AG04450 (cell line): ENCODE measurements around the gene TRAPPC6A. TPM values are rescaled to one million over a fixed set of nuclear protein-coding genes. Genes with fewer than 3 reads are reported as not detected.

ENCODE experiments used
- CTCF ChIA-PET: fragments of 300-600, 350-600 bp; formaldehyde crosslinking; extraction: SDS; loops from one replicate; lab custom pipeline; 2022; ENCODE audit warnings: antibody characterized with exemption, inconsistent platforms; lab: Charles Lee
- POLR2A ChIA-PET: fragments of 350-600 bp; formaldehyde crosslinking; extraction: SDS; loops from one replicate; lab custom pipeline; 2021; ENCODE audit warnings: antibody characterized with exemption, inconsistent platforms; lab: Yijun Ruan, JAX
- DNase-seq: peaks from one replicate; pipeline ENCODE4 v3.0.0-alpha.2; 2011; ENCODE audit warnings: low read depth, low spot score
- H3K27ac ChIP-seq: one replicate; pipeline ENCODE4 v1.5.1; 2012; ENCODE audit warnings: low read depth, low read length, control low read depth
- H3K27me3 ChIP-seq: one replicate; pipeline ENCODE4 v1.6.0; 2012; ENCODE audit warnings: low read length; ENCODE audit not compliant: control insufficient read depth, insufficient read depth
- H3K4me3 ChIP-seq: 2 replicates; pipeline ENCODE4 v1.5.1; 2011; ENCODE audit warnings: mild to moderate bottlenecking, low read depth, low read length, control low read depth
- H3K9me3 ChIP-seq: 2 replicates; pipeline ENCODE4 v1.5.1; 2012; ENCODE audit warnings: low read length; ENCODE audit not compliant: control insufficient read depth, insufficient read depth
- polyA plus RNA-seq: library from polyadenylated mRNA; depleted of rRNA; stranded (reverse); fragments of >200 nt; gene quantifications from 2 replicates; pipeline ENCODE4 v1.2.3, GENCODE V29; 2011
- TF ChIP-seq, protein P1 (sequence below): IDR thresholded peaks from 2 replicates; pipeline ENCODE4 v1.5.1; 2011; ENCODE audit warnings: low read depth, low read length, control low read depth, inconsistent platforms

The TRAPPC6A gene
- polyA plus RNA-seq, 1 experiment: 5.8 TPM

DNA sequence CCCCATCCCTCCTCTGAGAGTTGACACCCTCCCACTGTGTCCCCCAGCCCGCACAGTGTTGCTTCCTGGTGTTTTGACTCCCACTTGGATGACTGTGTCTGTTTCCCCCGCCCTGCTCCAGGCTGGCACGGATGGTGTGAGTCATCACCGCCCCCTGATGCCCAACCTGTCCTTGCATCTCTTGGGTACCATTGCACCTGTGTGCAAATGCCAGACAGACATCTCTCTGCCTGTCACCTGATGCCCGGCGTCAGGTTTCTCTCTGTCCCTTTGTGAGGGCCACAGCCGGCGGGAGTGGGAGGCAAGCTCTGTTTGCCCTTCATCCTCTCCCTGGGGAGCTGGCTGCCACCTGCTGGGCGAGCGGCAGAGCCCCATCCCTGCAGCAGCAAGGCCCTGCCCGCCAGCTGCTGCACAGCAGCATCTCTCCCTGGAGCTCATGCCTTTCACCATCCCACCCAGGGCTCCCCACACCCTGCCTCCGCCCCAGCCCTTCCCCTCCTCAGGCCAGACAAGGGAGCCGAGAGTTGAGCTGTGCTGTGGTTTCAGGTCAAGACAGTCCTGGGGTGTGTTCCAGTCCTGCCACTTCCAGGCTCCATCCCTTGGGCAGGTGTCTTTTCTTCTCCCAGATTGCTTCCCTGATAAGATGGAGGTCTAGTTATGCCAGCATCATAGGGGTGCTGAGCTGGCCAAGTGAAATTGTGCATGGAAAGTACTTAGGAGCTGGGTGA lies 47.0 kb downstream of the TRAPPC6A start:
- DNase-seq: no peak

DNA sequence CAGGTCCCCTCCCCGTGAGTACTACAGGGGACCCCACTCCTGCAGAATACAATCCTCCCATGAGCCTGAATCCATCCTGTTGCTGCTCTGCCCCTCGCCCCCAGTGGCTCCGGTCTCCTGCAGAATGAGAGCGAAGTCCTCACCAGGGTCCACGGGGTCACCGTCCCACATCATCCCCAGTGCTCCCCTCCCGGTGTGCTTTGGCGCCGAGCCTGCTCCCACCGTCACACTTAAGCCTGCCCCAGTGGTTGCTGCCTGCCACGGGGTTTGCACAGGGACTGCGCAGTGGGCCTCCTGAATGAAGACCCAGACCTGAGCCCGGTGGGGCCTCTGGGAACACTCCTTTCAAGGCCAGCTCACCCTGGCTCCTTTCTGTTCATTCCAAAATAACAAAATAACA lies 47.8 kb downstream of the TRAPPC6A start:
- POLR2A ChIA-PET: no interaction called here
- CTCF ChIA-PET: no interaction called here

More for the DNA sequence above, 47.0 kb downstream of the TRAPPC6A start:
- Histone ChIP-seq H3K27me3 (no peaks in the 10 kb centered on the region), H3K27ac (no peak overlapping the region), H3K9me3 (no peaks in the 10 kb centered on the region; the same call in 1 of the 2 replicates), H3K4me3 (no peak overlapping the region)
- TF ChIP-seq, protein P1, sequence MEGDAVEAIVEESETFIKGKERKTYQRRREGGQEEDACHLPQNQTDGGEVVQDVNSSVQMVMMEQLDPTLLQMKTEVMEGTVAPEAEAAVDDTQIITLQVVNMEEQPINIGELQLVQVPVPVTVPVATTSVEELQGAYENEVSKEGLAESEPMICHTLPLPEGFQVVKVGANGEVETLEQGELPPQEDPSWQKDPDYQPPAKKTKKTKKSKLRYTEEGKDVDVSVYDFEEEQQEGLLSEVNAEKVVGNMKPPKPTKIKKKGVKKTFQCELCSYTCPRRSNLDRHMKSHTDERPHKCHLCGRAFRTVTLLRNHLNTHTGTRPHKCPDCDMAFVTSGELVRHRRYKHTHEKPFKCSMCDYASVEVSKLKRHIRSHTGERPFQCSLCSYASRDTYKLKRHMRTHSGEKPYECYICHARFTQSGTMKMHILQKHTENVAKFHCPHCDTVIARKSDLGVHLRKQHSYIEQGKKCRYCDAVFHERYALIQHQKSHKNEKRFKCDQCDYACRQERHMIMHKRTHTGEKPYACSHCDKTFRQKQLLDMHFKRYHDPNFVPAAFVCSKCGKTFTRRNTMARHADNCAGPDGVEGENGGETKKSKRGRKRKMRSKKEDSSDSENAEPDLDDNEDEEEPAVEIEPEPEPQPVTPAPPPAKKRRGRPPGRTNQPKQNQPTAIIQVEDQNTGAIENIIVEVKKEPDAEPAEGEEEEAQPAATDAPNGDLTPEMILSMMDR: peak; percentile 34; the same call in 1 of the 2 replicates
- CTCF ChIA-PET: interaction anchor here (0.8 kb wide), 1 partner anchor 39 kb away, joined by 3 read pairs; no protein-coding TSS in a partner anchor
- POLR2A ChIA-PET: interaction anchor here (0.8 kb wide), 1 partner anchor 39 kb away, joined by 3 read pairs; no protein-coding TSS in a partner anchor

DNA sequence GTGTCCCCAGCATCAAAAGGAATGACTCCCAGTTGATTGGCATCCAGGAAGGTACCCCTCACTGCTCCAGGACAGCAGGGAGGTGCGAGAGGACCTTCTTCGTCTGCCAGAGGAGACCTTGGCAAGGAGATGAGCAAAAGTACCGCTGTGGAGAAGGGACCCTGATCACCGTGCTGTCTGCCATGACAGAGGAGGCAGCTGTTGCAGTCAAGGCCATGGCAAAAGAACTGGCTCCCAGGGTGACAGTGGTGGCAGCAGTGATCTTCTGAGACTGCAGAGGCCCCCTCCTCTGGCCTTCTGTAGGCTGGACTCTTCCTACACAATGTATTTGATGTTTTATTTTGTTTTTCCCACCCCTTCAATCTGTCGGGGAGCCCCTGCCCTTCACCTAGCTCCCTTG lies 49.2 kb downstream of the TRAPPC6A start:
- no peaks in the 10 kb centered on the region; the same call in 1 of the 2 replicates for H3K9me3 ChIP-seq
- H3K27ac ChIP-seq: no peak overlapping the region
- H3K27me3 ChIP-seq: no peaks in the 10 kb centered on the region
- H3K4me3 ChIP-seq: no peak overlapping the region
- no peak for DNase-seq
- CTCF ChIA-PET: no interaction called here
- POLR2A ChIA-PET: no interaction called here
- TF ChIP-seq, protein P1: no peak

More for the DNA sequence above, 47.8 kb downstream of the TRAPPC6A start:
- Histone ChIP-seq H3K27ac (no peak overlapping the region), H3K4me3 (no peak overlapping the region), H3K9me3 (no peaks in the 10 kb centered on the region; the same call in 1 of the 2 replicates), H3K27me3 (no peaks in the 10 kb centered on the region)
- TF ChIP-seq, protein P1: no peak
- DNase-seq: no peak

DNA sequence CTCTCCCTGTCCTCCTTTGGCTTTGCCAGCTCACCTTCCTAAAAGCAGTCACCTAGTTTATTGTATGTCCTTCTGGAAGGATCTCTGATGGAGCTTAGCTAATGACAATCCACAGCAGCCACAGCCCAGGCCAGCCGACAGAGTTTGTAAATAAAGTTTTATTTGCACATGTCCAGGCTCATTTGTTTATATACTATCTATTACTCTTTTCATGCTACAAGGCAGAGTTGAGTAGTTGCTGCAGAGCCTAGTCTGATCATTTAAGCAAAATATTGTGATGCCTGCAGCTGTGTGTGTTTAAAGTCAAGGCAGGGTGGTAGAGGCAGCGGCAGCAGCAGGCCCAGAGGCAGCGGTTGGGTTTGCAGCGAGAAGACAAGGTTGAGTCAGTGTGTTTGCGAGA lies 49.9 kb downstream of the TRAPPC6A start:
- TF ChIP-seq, protein P1: no peak
- ChIA-PET POLR2A (interaction anchor here (0.6 kb wide), 1 partner anchor 69 kb away, joined by 4 read pairs; no protein-coding TSS in a partner anchor), CTCF (interaction anchor here (0.6 kb wide), 1 partner anchor 18 kb away, joined by 5 read pairs; no protein-coding TSS in a partner anchor)
- H3K4me3 ChIP-seq: no peak overlapping the region
- H3K9me3 ChIP-seq: no peaks in the 10 kb centered on the region; the same call in 1 of the 2 replicates
- H3K27ac ChIP-seq: no peak overlapping the region
- DNase-seq: no peak
- H3K27me3 ChIP-seq: no peaks in the 10 kb centered on the region

DNA sequence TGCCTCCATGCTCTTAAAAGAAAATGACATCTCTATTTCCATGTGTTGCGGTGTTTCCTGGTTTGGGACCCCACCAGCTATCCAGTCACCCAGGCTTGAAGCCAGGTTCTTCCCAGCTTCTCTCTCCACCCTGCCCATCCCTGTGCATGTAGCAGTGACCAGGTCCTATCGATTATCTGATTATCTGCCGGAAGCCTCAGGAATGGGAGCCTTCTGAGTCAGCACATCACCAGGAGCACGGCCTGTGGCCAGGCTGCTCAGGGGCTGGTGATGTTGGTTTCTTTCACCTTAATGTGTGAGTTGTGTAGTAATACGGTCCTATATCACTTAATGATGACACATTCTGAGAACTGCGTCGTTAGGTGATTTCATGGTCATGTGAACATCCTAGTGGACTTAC lies 51.4 kb downstream of the TRAPPC6A start:
- H3K9me3 ChIP-seq: no peaks in the 10 kb centered on the region; the same call in 1 of the 2 replicates
- H3K4me3 ChIP-seq: no peak overlapping the region
- ChIA-PET POLR2A (interaction anchor here (0.5 kb wide), 1 partner anchor 489 kb away, joined by 3 read pairs; no protein-coding TSS in a partner anchor), CTCF (interaction anchor here (0.7 to 2.2 kb wide), 9 partner anchors 9 to 125 kb away, joined by 3 to 13 read pairs (median 5); partner anchors contain the start of gene PPP1R37)
- DNase-seq: no peak
- H3K27ac ChIP-seq: no peak overlapping the region
- no peaks in the 10 kb centered on the region for H3K27me3 ChIP-seq
- TF ChIP-seq, protein P1: no peak
